ENCODE results near the gene CRNKL1.
"Not testable (repeated sequence)": the region's sequence is repeated elsewhere in the genome, so short reads cannot be mapped to it uniquely, and the experiment has no call there.

The CRNKL1 gene

GRCh38 chr20:20003955-20004322 lies 48.3 kb downstream of the CRNKL1 start:
- DNase-seq = not testable (repeated sequence)

DNA sequence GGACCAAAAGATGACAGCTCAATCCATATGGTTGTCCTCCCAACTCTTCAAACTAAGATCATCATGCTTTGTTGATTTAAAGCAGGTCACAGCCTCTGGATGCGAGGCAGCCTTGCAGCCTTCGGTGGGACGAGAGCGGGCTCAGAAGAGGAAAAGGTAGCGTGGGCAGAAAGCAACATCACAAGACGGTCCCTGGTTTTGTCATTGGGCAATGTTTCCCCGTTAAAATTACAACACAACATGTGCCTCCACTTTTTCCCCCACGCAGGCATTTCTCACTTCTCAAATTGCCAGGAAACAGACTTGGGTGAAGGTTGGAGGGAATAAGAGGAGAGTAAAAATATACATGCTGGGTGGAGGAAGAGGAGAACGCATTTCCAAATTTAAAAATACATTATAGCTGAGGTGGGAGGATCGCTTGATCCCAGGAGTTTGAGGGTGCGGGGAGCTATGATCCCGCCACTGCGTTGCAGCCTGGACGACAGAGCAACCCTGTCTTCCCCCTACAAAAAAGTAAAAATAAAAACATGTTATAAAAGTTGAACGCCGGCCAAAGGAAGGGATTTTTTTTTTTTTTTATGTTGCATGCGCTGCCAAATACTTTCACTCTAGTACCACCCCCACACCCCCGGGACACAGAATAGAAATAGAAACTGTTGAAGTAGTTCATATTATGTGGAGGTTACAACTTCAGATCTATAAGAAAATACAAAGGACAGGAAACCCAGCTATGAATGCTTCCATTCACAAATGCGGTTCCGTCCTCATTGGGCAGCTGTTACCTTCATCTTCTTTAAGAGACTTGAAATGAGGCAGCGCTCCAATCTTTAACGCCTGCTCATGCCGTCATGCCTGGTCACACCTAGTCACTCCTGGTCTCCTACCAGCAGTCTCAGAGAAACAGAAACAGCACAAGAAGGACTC lies 49.0 kb downstream of the CRNKL1 start:
- peak; percentile 90 to 98 (median 96) for DNase-seq

GRCh38 chr20:20002101-20002998 lies 49.9 kb downstream of the CRNKL1 start:
- peak; percentile 19 to 74 (median 64) for DNase-seq

GRCh38 chr20:20000211-20000968 lies 51.9 kb downstream of the CRNKL1 start:
- peak; percentile 80 to 91 (median 84) for DNase-seq

- DNase-seq = no peak
These were observed 53.1 kb downstream of the CRNKL1 start for GRCh38 chr20:19998990-19999705.

DNA sequence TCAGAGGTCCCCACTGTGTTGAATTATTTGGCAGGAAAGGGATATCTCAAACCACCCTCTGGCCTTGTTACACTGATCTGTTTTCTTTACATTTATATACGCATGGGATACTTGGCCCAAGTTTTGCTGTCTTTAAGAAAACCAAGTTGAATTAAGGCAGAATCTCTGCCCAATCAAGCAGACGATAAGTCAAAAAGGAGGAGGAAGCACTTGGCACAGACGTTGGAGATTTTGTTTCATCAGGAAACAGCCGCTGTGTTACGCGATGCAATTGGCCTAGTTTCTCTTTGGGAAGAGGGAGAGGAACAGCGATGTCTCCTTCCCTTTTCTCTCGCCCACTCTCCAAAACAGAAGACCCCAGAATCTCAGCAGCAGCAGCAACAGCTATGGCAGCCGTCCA lies 55.3 kb downstream of the CRNKL1 start:
- DNase-seq = peak; percentile 47 to 75 (median 67)

- peak in 3 of 4 experiments; percentile 47 to 54 (median 48) for DNase-seq
These were observed 56.0 kb downstream of the CRNKL1 start for GRCh38 chr20:19996222-19996621.

- DNase-seq = peak; percentile 66 to 74 (median 70)
These were observed 56.9 kb downstream of the CRNKL1 start for GRCh38 chr20:19995220-19995863.

- DNase-seq = peak in 2 of 4 experiments; percentile 27 to 30
These were observed 58.2 kb downstream of the CRNKL1 start for GRCh38 chr20:19993958-19994669.

- no peak for DNase-seq
These were observed 59.0 kb downstream of the CRNKL1 start for GRCh38 chr20:19992996-19993908.

GRCh38 chr20:19991854-19992253 lies 60.4 kb downstream of the CRNKL1 start:
- DNase-seq = no peak

DNA sequence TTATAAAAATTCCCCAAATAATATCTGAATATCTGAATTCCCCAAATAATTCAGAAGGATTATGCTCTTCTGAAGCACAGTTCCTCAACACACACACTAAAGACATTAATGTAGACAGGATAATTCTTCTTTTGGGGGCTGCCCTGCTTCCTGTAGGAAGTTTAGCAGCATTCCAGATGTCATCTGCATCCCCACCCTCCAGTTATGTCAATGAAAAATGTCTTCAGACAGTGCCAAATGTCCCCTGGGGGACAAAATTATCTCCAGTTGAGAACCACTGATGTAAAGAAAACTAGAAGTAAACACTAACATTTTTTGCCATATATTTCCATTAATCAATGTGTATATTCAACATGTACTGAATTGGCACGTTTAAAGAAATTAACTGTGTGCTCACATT lies 61.0 kb downstream of the CRNKL1 start:
- no peak for DNase-seq

DNA sequence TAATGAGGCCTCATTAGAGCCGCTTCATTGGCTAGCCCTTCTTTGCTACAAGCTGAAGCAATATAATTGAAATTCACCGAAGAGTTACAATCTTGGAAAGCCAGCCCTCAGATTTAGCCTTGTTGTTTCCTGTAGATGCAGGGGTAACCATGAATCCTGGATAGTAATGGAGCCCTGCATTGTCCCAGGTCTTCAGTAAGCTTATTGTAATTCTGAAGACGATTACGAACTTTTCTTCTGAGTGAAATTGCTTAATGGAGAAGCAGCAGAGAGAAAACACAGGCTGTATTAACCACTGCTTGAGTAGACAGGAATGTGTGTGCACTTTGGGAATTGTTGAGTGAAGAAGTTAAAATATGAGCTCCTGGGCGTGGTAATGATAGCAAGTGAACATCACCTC lies 61.4 kb downstream of the CRNKL1 start:
- no peak for DNase-seq

DNA sequence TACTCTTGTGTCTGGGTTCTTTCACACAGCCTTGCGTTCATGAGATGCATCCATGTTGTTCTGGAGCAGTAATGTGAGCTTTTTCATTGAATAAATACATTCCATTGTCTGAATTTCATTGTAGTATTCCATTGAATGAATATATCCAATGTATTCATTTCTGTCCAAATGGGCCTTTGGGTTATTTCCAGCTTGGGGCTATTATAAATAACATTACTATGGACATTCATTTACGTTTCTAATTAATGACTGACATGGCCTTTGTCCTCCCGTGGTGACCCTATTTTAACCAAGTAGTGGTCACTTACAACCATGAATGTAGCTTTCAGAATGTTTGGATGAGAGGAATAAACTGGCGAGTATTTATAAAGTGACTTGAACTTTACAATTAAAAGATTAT lies 65.2 kb downstream of the CRNKL1 start:
- DNase-seq = no peak

- DNase-seq = peak; percentile 26 to 51 (median 46)
These were observed 65.8 kb downstream of the CRNKL1 start for GRCh38 chr20:19986419-19986818.
